Prostate gland (tissue), 2 donors: ENCODE results near the gene ACYP2.

ENCODE experiments used
- CTCF ChIP-seq, 4 experiments: fragments of 200-600 bp in 2 of 4; fragments of 450-650 bp in 2 of 4; sonication (generic) in 2 of 4; IDR thresholded peaks; 1 replicate in 3 of 4; 2 replicates in 1 of 4; pipeline ENCODE4 v1.5.1; 2016 to 2019; ENCODE audit warnings: antibody characterized with exemption in 4 of 4, mild to moderate bottlenecking in 2 of 4, moderate library complexity in 2 of 4
- POLR2A ChIP-seq: fragments of 450-650 bp; IDR thresholded peaks from one replicate; pipeline ENCODE4 v1.6.1; 2016; ENCODE audit warnings: antibody characterized with exemption, mild to moderate bottlenecking
- POLR2AphosphoS5 ChIP-seq: sonication (generic); formaldehyde crosslinking; IDR thresholded peaks from one replicate; pipeline ENCODE4 v1.6.1; 2017; ENCODE audit warnings: antibody characterized with exemption

GRCh38 chr2:54194761-54195750, 79.6 kb downstream of the ACYP2 start:
- no peak for TF ChIP-seq CTCF (IDR thresholded peaks at IDR 0.05)
- TF ChIP-seq POLR2AphosphoS5 = no peak
- TF ChIP-seq POLR2A = no peak
